22Rv1 (cell line): ENCODE results near the gene PIK3R1.

Experiments used
- H3K27ac ChIP-seq: fragments of 450-650 bp; 2 replicates; pipeline ENCODE4 v1.5.1; 2017
- CTCF ChIP-seq: fragments of 450-650 bp; IDR thresholded peaks from 2 replicates; pipeline ENCODE4 v1.5.1; 2017; ENCODE audit warnings: mild to moderate bottlenecking
- ZFX ChIP-seq: fragments of 450-650 bp; IDR thresholded peaks from 2 replicates; pipeline ENCODE4 v1.6.1; 2017; ENCODE audit warnings: antibody characterized with exemption, borderline replicate concordance

Gene PIK3R1

DNA sequence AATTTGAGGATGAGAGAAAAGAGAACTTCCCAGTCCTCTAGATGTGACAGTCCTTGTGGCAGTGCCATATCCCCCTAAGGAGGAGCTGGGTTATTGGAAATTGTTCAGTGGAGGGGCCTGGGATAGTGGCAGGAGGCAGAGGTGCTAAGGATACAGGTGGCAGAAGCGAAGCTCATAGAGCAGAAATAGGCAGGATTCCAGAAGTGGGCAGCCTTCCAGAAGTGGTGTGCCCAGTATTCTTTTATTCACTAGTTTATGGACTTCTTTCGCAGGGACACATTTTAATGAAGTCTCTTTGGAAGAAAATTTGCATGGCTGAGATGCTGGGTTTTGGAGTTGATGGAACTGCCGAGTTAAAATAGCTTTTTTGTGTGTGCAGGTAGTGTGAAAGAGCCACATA, 6.8 kb downstream of the PIK3R1 start:
- no peak for TF ChIP-seq ZFX
- TF ChIP-seq CTCF = no peak
- no peak overlapping the region for H3K27ac ChIP-seq

GRCh38 chr5:68222824-68223354, 7.3 kb downstream of the PIK3R1 start:
- TF ChIP-seq CTCF (no peak), ZFX (no peak)

GRCh38 chr5:68223904-68224303, 8.3 kb downstream of the PIK3R1 start:
- H3K27ac ChIP-seq = no peak overlapping the region
- TF ChIP-seq ZFX (no peak), CTCF (no peak)

More at GRCh38 chr5:68222824-68223354, 7.3 kb downstream of the PIK3R1 start:
- no peak overlapping the region for H3K27ac ChIP-seq

GRCh38 chr5:68224509-68225187, 9.1 kb downstream of the PIK3R1 start:
- no peak for TF ChIP-seq ZFX
- no peak for TF ChIP-seq CTCF
- no peak overlapping the region for H3K27ac ChIP-seq

DNA sequence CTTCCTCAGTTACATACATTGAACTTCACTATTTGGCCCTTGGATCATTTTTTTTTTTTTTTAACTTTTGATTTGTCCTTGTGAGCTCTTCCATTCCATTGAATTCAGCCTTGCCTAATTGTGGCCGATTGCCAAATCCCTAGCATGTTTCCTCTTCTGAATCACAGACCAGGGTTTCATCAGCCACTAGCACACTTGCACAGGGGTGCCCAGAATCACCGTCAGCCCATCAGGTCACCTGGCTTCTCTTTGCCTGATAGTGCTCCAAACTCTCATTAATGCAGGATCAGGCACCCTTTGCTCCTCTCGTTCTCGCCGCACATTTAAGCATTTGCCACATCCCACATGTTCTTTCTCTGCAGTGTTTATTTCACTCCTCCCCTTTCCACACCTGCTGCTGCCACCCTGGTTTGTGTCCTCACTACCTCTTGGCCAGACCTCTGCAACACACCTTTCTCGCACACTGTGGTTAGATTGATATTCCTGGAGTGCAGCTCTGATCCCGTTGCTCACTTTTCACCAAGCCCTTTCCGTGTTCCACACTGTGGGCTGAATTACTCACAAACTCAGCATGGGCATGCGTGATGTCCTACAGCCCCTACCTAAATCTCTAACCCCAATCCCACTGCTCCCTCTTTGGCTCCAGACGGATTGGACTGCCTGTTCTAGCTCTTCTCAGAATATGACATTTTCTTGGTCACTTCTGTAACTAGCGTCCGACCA, 9.8 kb downstream of the PIK3R1 start:
- H3K27ac ChIP-seq = no peak overlapping the region
- TF ChIP-seq ZFX (no peak), CTCF (no peak)

DNA sequence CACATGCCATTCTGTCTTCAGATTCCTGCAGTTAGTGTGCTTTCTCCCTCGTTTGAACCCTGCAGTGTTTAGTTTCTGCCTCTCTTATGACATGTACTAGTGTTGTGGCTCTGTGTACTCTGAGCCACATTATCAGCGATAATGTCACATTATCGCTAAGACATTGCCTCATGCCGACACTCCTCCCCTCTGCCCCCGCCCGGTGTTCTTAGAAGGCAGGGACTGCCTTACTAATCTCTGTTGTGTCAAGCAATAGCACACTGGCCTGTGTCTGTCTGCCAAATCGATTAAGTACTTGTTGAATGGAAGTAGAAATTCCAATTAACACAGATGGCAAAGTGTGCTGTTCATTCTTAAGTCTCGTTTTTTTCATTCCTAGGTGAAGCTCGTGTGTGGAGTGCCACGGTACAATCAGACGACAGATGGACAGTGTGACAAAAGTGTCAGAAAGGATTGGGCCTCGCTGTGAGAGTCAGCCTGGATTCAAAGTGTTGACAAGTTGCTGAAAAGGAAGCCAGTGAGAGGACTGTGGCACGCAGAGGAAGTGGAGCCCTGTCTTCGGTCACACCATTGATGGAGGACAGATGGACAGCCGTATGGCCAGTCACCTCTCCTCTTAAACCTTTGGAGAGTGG, 10.5 kb downstream of the PIK3R1 start:
- no peak overlapping the region for H3K27ac ChIP-seq
- TF ChIP-seq ZFX (no peak), CTCF (no peak)
